H1 (cell line): ENCODE results near the gene TBC1D20. TPM values are rescaled to one million over a fixed set of nuclear protein-coding genes. Genes with fewer than 3 reads are reported as not detected.

ENCODE experiments used
- CTCF ChIA-PET: fragments of 300-600 bp; sonication (Branson Sonifier 250); formaldehyde crosslinking; loops from one replicate; lab custom pipeline; 2021; ENCODE audit not compliant: partially characterized antibody; lab: Charles Lee
- POLR2A ChIA-PET: fragments of 300-600 bp; sonication (Branson Sonifier 250); formaldehyde crosslinking; loops from one replicate; lab custom pipeline; 2021; ENCODE audit warnings: inconsistent platforms; ENCODE audit not compliant: partially characterized antibody; lab: Charles Lee
- DNase-seq, 2 experiments: peaks; one replicate each; pipeline versions ENCODE4 v3.0.0 to v3.0.0-alpha.2; 2010 to 2022; ENCODE audit warnings: low spot score in 2 of 2, low read depth in 1 of 2, mixed read lengths in 1 of 2
- FAIRE-seq: peaks from 2 replicates; lab custom pipeline; 2011; peaks lifted over from hg19 to GRCh38; lab: Jason Lieb, UNC
- H2AFZ ChIP-seq: 2 replicates; pipeline ENCODE4 v1.8.1; 2012; ENCODE audit warnings: low read length, inconsistent platforms
- H2AK5ac ChIP-seq: 2 replicates; pipeline ENCODE4 v1.6.1; 2013; ENCODE audit warnings: low read depth, low read length
- H2BK120ac ChIP-seq: replicated peaks from 2 replicates; pipeline ENCODE3; 2013; ENCODE audit warnings: low read depth, low read length, inconsistent platforms
- H2BK12ac ChIP-seq: 2 replicates; pipeline ENCODE4 v1.6.1; 2013; ENCODE audit warnings: low read depth, low read length
- H2BK15ac ChIP-seq: 2 replicates; pipeline ENCODE4 v1.6.1; 2013; ENCODE audit warnings: low read length
- H2BK20ac ChIP-seq: 2 replicates; pipeline ENCODE4 v1.6.1; 2013; ENCODE audit warnings: low read length
- H2BK5ac ChIP-seq: 2 replicates; pipeline ENCODE4 v1.6.1; 2013; ENCODE audit warnings: low read depth, low read length
- H3K14ac ChIP-seq: 2 replicates; pipeline ENCODE4 v1.6.1; 2013; ENCODE audit warnings: inconsistent platforms; ENCODE audit not compliant: insufficient read length
- H3K18ac ChIP-seq: 2 replicates; pipeline ENCODE4 v1.6.1; 2013; ENCODE audit warnings: low read length; ENCODE audit errors: extremely low read depth
- H3K23ac ChIP-seq: 2 replicates; pipeline ENCODE4 v1.6.1; 2013; ENCODE audit warnings: inconsistent platforms; ENCODE audit not compliant: insufficient read length
- H3K23me2 ChIP-seq: 2 replicates; pipeline ENCODE4 v1.6.1; 2013; ENCODE audit warnings: low read depth, low read length
- H3K27ac ChIP-seq: 2 replicates; pipeline ENCODE4 v1.6.1; 2011; ENCODE audit warnings: low read depth, low read length, inconsistent platforms
- H3K27me3 ChIP-seq, 4 experiments: replicated peaks in 1 of 4; 1 replicate in 1 of 4; 2 replicates in 3 of 4; pipeline versions ENCODE4 v1.6.1 to v1.8.1; 2011 to 2013; ENCODE audit warnings: low read length in 3 of 4, mild to moderate bottlenecking in 3 of 4, inconsistent platforms in 2 of 4, mixed read lengths in 2 of 4, moderate library complexity in 1 of 4; ENCODE audit not compliant: control insufficient read depth in 3 of 4, insufficient read depth in 3 of 4; ENCODE audit errors: extremely low read depth in 1 of 4
- H3K36me3 ChIP-seq, 4 experiments: 2 replicates each; pipeline versions ENCODE4 v1.6.1 to v1.8.1; 2011 to 2013; ENCODE audit warnings: mild to moderate bottlenecking in 4 of 4, low read length in 3 of 4, moderate library complexity in 2 of 4, control low read depth in 1 of 4, inconsistent platforms in 1 of 4; ENCODE audit not compliant: insufficient read depth in 4 of 4, control insufficient read depth in 2 of 4
- H3K4ac ChIP-seq: replicated peaks from 2 replicates; pipeline ENCODE3; 2013; ENCODE audit warnings: low read length, low read depth, mixed read lengths, inconsistent platforms; ENCODE audit not compliant: insufficient read length
- H3K4me1 ChIP-seq, 4 experiments: replicated peaks in 1 of 4; 1 replicate in 1 of 4; 2 replicates in 3 of 4; pipeline versions ENCODE4 v1.6.1 to v1.8.1; 2011 to 2013; ENCODE audit warnings: low read length in 3 of 4, inconsistent platforms in 2 of 4, mixed read lengths in 1 of 4; ENCODE audit not compliant: insufficient read depth in 4 of 4, control insufficient read depth in 3 of 4
- H3K4me2 ChIP-seq, 2 experiments: 2 replicates each; pipeline versions ENCODE4 v1.6.1 to v1.8.1; 2011 to 2013; ENCODE audit warnings: low read depth in 2 of 2, low read length in 2 of 2, control low read depth in 1 of 2, inconsistent platforms in 1 of 2, mild to moderate bottlenecking in 1 of 2; ENCODE audit not compliant: insufficient read depth in 1 of 2
- H3K4me3 ChIP-seq, 4 experiments: fragments of 200-600, 300-600 bp in 1 of 4; sonication (generic), shearing (Covaris generic), sonication (Bioruptor Twin) in 1 of 4; 2 replicates each; pipeline versions ENCODE4 v1.5.1 to v1.8.1; 2011 to 2016; ENCODE audit warnings: low read length in 4 of 4, low read depth in 3 of 4, control low read depth in 2 of 4, inconsistent platforms in 2 of 4, mild to moderate bottlenecking in 2 of 4, mixed read lengths in 1 of 4, moderate library complexity in 1 of 4; ENCODE audit not compliant: insufficient read depth in 2 of 4; ENCODE audit errors: extremely low read depth in 1 of 4
- H3K56ac ChIP-seq: replicated peaks from 2 replicates; pipeline ENCODE3; 2013; ENCODE audit warnings: low read depth, mild to moderate bottlenecking, mixed read lengths, low read length, inconsistent platforms; ENCODE audit not compliant: insufficient read length
- H3K79me1 ChIP-seq: 2 replicates; pipeline ENCODE4 v1.6.1; 2013; ENCODE audit warnings: low read depth, low read length, control low read depth
- H3K79me2 ChIP-seq, 2 experiments: 2 replicates each; pipeline versions ENCODE4 v1.6.1 to v1.8.1; 2012 to 2013; ENCODE audit warnings: low read length in 2 of 2, mild to moderate bottlenecking in 2 of 2, inconsistent platforms in 1 of 2; ENCODE audit not compliant: insufficient read depth in 2 of 2, control insufficient read depth in 1 of 2
- H3K9ac ChIP-seq, 4 experiments: replicated peaks in 1 of 4; 1 replicate in 1 of 4; 2 replicates in 3 of 4; pipeline versions ENCODE4 v1.6.1 to v1.8.1; 2011 to 2013; ENCODE audit warnings: low read depth in 3 of 4, low read length in 3 of 4, control low read depth in 2 of 4, mild to moderate bottlenecking in 2 of 4, moderate library complexity in 2 of 4, inconsistent platforms in 1 of 4; ENCODE audit errors: extremely low read depth in 1 of 4
- H3K9me3 ChIP-seq, 2 experiments: 2 replicates each; pipeline versions ENCODE4 v1.6.1 to v1.8.1; 2012 to 2013; ENCODE audit warnings: mild to moderate bottlenecking in 2 of 2, moderate library complexity in 2 of 2, control low read depth in 1 of 2, inconsistent platforms in 1 of 2, low read depth in 1 of 2, low read length in 1 of 2, mixed read lengths in 1 of 2; ENCODE audit not compliant: insufficient read depth in 2 of 2
- H4K20me1 ChIP-seq, 2 experiments: replicated peaks in 1 of 2; 2 replicates each; pipeline versions ENCODE3 to v1.8.1; 2011 to 2013; ENCODE audit warnings: inconsistent platforms in 2 of 2, low read length in 2 of 2, mild to moderate bottlenecking in 1 of 2; ENCODE audit not compliant: insufficient read depth in 2 of 2, control insufficient read depth in 1 of 2
- H4K5ac ChIP-seq: 2 replicates; pipeline ENCODE4 v1.6.1; 2013; ENCODE audit warnings: low read length, low read depth, mixed read lengths, inconsistent platforms; ENCODE audit not compliant: insufficient read length
- H4K8ac ChIP-seq: 2 replicates; pipeline ENCODE4 v1.8.0; 2013; ENCODE audit warnings: mild to moderate bottlenecking, moderate library complexity, low read length, inconsistent platforms; ENCODE audit not compliant: insufficient read depth; ENCODE audit errors: extremely low read depth
- H4K91ac ChIP-seq: replicated peaks from 2 replicates; pipeline ENCODE3; 2013; ENCODE audit warnings: low read length, mixed read lengths, inconsistent platforms; ENCODE audit not compliant: insufficient read length
- BRCA1 ChIP-seq: IDR thresholded peaks from 2 replicates; pipeline ENCODE4 v1.6.1; 2012; ENCODE audit warnings: low read depth, low read length, improper control_type of control experiment
- CEBPB ChIP-seq: IDR thresholded peaks from 2 replicates; pipeline ENCODE4 v1.6.1; 2012; ENCODE audit warnings: low read depth, low read length
- EGR1 ChIP-seq: IDR thresholded peaks from 2 replicates; pipeline ENCODE4 v1.6.1; 2011; ENCODE audit warnings: low read depth, low read length, borderline replicate concordance
- EP300 ChIP-seq, 2 experiments: IDR thresholded peaks; 1 replicate in 1 of 2; 2 replicates in 1 of 2; pipeline ENCODE4 v1.6.1; 2011 to 2012; ENCODE audit warnings: low read depth in 2 of 2, low read length in 2 of 2, mild to moderate bottlenecking in 2 of 2, borderline replicate concordance in 1 of 2, inconsistent platforms in 1 of 2, moderate library complexity in 1 of 2
- GTF2F1 ChIP-seq: IDR thresholded peaks from 2 replicates; pipeline ENCODE4 v1.6.1; 2012; ENCODE audit warnings: low read depth, low read length, improper control_type of control experiment, borderline replicate concordance
- HDAC2 ChIP-seq, 2 experiments: fragments of 300-600 bp in 1 of 2; sonication (generic) in 1 of 2; IDR thresholded peaks; 2 replicates each; pipeline ENCODE4 v1.6.1; 2011 to 2012; ENCODE audit warnings: low read depth in 2 of 2, low read length in 2 of 2, mild to moderate bottlenecking in 2 of 2, moderate library complexity in 2 of 2, borderline replicate concordance in 1 of 2, inconsistent platforms in 1 of 2
- JUN ChIP-seq: IDR thresholded peaks from 2 replicates; pipeline ENCODE4 v1.6.1; 2011; ENCODE audit warnings: low read depth, mild to moderate bottlenecking, improper control_type of control experiment, low read length
- KDM5A ChIP-seq: fragments of 200-600 bp; IDR thresholded peaks from 2 replicates; pipeline ENCODE4 v1.7.1; 2012; ENCODE audit warnings: mild to moderate bottlenecking, low read length, inconsistent platforms, mixed read lengths
- MAFK ChIP-seq: IDR thresholded peaks from 2 replicates; pipeline ENCODE4 v1.6.1; 2012; ENCODE audit warnings: low read depth, mild to moderate bottlenecking, improper control_type of control experiment, low read length
- NRF1 ChIP-seq: IDR thresholded peaks from 2 replicates; pipeline ENCODE4 v1.6.1; 2011; ENCODE audit warnings: mild to moderate bottlenecking, low read depth, low read length, improper control_type of control experiment
- POU5F1 ChIP-seq: IDR thresholded peaks from 2 replicates; pipeline ENCODE4 v1.6.1; 2011; ENCODE audit warnings: low read depth, mild to moderate bottlenecking, low read length, moderate library complexity
- TBP ChIP-seq: IDR thresholded peaks from 2 replicates; pipeline ENCODE4 v1.6.1; 2011; ENCODE audit warnings: low read depth, low read length, improper control_type of control experiment
- ZNF274 ChIP-seq: IDR thresholded peaks from 2 replicates; pipeline ENCODE4 v1.7.0; 2012; ENCODE audit warnings: low read length, borderline replicate concordance; ENCODE audit errors: extremely low read depth
- WGBS, 2 experiments: shearing (Covaris generic) in 1 of 2; methylation state at CpG; one replicate each; pipeline versions ENCODE4 v1.1.6 to v1.1.7; 2013 to 2015; ENCODE audit warnings: low lambda C conversion rate in 2 of 2, mixed read lengths in 2 of 2, inconsistent platforms in 1 of 2, low coverage in 1 of 2, missing lambda C conversion rate in 1 of 2; ENCODE audit not compliant: insufficient replicate concordance in 2 of 2, insufficient coverage in 1 of 2, insufficient read length in 1 of 2; ENCODE audit errors: extremely low coverage in 1 of 2, missing lambda C conversion rate in 1 of 2; 5-methylcytosine and 5-hydroxymethylcytosine counted together
- polyA plus RNA-seq, 7 experiments: library from polyadenylated mRNA; depleted of rRNA in 3 of 7; stranded (reverse) in 5 of 7; unstranded in 2 of 7; fragments of >200 nt in 5 of 7; fragments of 200-250 nt in 2 of 7; gene quantifications; 1 replicate in 5 of 7; 2 replicates in 1 of 7; 4 replicates in 1 of 7; pipeline versions ENCODE4 v1.2.1 to v1.2.3, GENCODE V29; 2011 to 2013; ENCODE audit warnings: missing spikeins in 2 of 7, mixed read lengths in 2 of 7
- total RNA-seq: library from RNA; stranded (reverse); fragmentation: NEBNext Ultra II Directional; extraction: Animal tissue kit (Norgen Biotek cat#: 25700); gene quantifications from 2 replicates; pipeline ENCODE4 v1.2.1, GENCODE V29; 2021

Gene TBC1D20
- total and polyA plus RNA-seq, 2 of the 8 experiments (the other 6 are each of a cell fraction or from before 2014, with no cell fraction given) = 14.5 to 17.1 TPM

DNA sequence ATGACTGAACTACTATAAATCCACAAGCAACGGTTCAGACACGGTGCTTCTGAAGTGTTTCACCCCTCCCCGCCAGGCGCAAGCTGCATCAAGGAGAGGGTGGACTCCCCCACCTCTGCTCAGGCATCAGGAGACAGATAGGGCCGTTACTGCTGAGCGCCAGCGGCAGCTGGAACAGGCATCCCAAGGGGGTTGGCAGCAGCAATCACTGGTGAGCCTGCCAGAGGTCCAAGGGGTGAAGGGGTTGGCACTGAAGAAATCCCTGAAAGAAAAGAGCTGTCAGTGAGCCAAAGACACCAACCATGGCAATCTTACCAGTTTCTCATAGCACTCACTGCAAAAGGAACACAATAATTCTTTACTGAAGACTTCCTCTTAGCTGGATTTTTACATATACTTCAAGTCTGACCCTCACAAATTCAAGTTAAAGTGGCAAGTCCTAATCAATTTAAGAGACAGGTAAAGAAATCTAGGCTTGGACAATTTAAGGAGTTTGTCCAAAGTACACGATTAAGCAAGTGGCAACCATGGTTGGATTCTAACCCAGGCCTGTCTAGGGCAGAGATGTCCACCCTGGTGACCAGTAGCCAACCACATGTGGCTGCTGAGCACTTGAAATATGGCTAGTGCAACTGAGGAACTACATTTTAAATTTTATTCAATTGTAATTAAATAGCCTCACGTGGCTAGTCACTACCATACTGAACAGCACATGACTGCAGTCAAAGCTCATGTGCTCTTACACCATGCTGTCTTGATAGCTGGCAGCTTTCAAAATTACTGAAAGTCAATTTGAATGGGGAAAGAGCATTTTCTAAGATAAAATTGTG lies 21.7 kb upstream of the TBC1D20 start:
- no peak overlapping the region for H3K14ac ChIP-seq
- no peaks in the 10 kb centered on the region for H3K23me2 ChIP-seq
- no peak overlapping the region for H4K91ac ChIP-seq
- H4K8ac ChIP-seq = no peak overlapping the region
- DNase-seq (no peak), FAIRE-seq (no peak)
- H3K4me1 ChIP-seq = no peaks in the 10 kb centered on the region
- H3K79me1 ChIP-seq = no peaks in the 10 kb centered on the region
- no peaks in the 10 kb centered on the region for H3K9me3 ChIP-seq
- ChIA-PET CTCF (interaction anchor here (0.6 to 1.4 kb wide), 3 partner anchors 10 to 166 kb away, joined by 3 to 5 read pairs (median 3); no protein-coding TSS in a partner anchor), POLR2A (no interaction called here)
- H2AFZ ChIP-seq = no peak overlapping the region
- H3K4me2 ChIP-seq = no peak overlapping the region
- H3K79me2 ChIP-seq = no peaks in the 10 kb centered on the region
- no peak overlapping the region for H3K56ac ChIP-seq
- no peak overlapping the region for H3K9ac ChIP-seq
- H3K27me3 ChIP-seq = no peaks in the 10 kb centered on the region
- H2BK120ac ChIP-seq = no peak overlapping the region
- H2BK12ac ChIP-seq = no peak overlapping the region
- H3K4me3 ChIP-seq = no peak overlapping the region
- peaks cover 36 to 85% (median 62%) of the 10 kb centered on the region in 4 experiments for H3K36me3 ChIP-seq
- H2BK20ac ChIP-seq = no peak overlapping the region
- H4K20me1 ChIP-seq = peaks cover 3 to 5% of the 10 kb centered on the region in 2 experiments
- H2BK5ac ChIP-seq = no peak overlapping the region
- no peak overlapping the region for H3K23ac ChIP-seq
- no peak overlapping the region for H2AK5ac ChIP-seq
- no peak overlapping the region for H4K5ac ChIP-seq
- 93% methylated on average over 9 of the region's 9 CpGs; no CpG with 5 or more reads in 1 of the 2 experiments for WGBS, 2 experiments
- no peak overlapping the region for H2BK15ac ChIP-seq
- H3K18ac ChIP-seq = no peak overlapping the region
- H3K27ac ChIP-seq = no peak overlapping the region
- no peak overlapping the region for H3K4ac ChIP-seq
- TF ChIP-seq TBP (no peak), EGR1 (no peak), HDAC2 (IDR thresholded peaks at IDR 0.05; ENCODE audit: borderline replicate concordance in 1 of 2, low read depth in 2 of 2, low read length in 2 of 2) (no peak), CEBPB (no peak), ZNF274 (no peak), EP300 (IDR thresholded peaks at IDR 0.05; ENCODE audit: borderline replicate concordance in 1 of 2, low read depth in 2 of 2, low read length in 2 of 2) (no peak), GTF2F1 (no peak), KDM5A (no peak), NRF1 (no peak), POU5F1 (no peak), MAFK (no peak), BRCA1 (no peak), JUN (no peak)
